CD4-positive, alpha-beta T cell (primary cell): ENCODE results near the gene SKAP2. TPM values are rescaled to one million over a fixed set of nuclear protein-coding genes. Genes with fewer than 3 reads are reported as not detected.

Experiments
- ATAC-seq: fragments of 200-7000 bp; cut with Tn5 transposase; one replicate; pipeline ENCODE4 v1.10.0; 2022; ENCODE audit warnings: mild to moderate bottlenecking; ENCODE audit not compliant: poor library complexity
- CTCF ChIA-PET: fragments of 350-600 bp; sonication (Branson Sonifier 250); formaldehyde crosslinking; loops from one replicate; lab custom pipeline; 2021; ENCODE audit warnings: antibody characterized with exemption, inconsistent platforms; lab: Charles Lee
- POLR2A ChIA-PET: fragments of 350-600 bp; sonication (Branson Sonifier 250); formaldehyde crosslinking; loops from one replicate; lab custom pipeline; 2021; ENCODE audit warnings: antibody characterized with exemption, inconsistent platforms; lab: Charles Lee
- DNase-seq, 14 experiments: peaks; one replicate each; pipeline ENCODE4 v3.0.0-alpha.2; 2013 to 2020; ENCODE audit warnings: mixed read lengths in 2 of 14
- H3K27ac ChIP-seq, 2 donors: one replicate each; pipeline versions ENCODE4 v1.5.1 to v1.7.0; 2013; ENCODE audit warnings: low read length in 2 of 2, low read depth in 1 of 2, mild to moderate bottlenecking in 1 of 2
- H3K27me3 ChIP-seq, 2 experiments: 1 replicate in 1 of 2; 2 replicates in 1 of 2; pipeline versions ENCODE4 v1.6.1 to v1.7.0; 2013; ENCODE audit warnings: low read length in 2 of 2, control low read depth in 1 of 2, mild to moderate bottlenecking in 1 of 2, moderate library complexity in 1 of 2; ENCODE audit not compliant: insufficient read depth in 2 of 2, control insufficient read depth in 1 of 2
- H3K36me3 ChIP-seq: one replicate; pipeline ENCODE4 v1.6.1; 2013; ENCODE audit warnings: low read length, control low read depth; ENCODE audit not compliant: insufficient read depth
- H3K4me1 ChIP-seq: one replicate; pipeline ENCODE4 v1.6.1; 2013; ENCODE audit warnings: low read length, control low read depth; ENCODE audit not compliant: insufficient read depth
- H3K4me3 ChIP-seq: one replicate; pipeline ENCODE4 v1.5.1; 2013; ENCODE audit warnings: mild to moderate bottlenecking, low read length, moderate library complexity
- H3K9me3 ChIP-seq, 2 experiments: 1 replicate in 1 of 2; 2 replicates in 1 of 2; pipeline versions ENCODE4 v1.6.1 to v1.7.0; 2013; ENCODE audit warnings: low read length in 2 of 2, mild to moderate bottlenecking in 2 of 2, control low read depth in 1 of 2, moderate library complexity in 1 of 2; ENCODE audit not compliant: control insufficient read depth in 1 of 2, insufficient read depth in 1 of 2
- H3K27ac Mint-ChIP-seq: one replicate; pipeline ENCODE4 v1.8.0; 2020; ENCODE audit warnings: mixed read lengths
- H3K27me3 Mint-ChIP-seq: one replicate; pipeline ENCODE4 v1.8.0; 2021; ENCODE audit warnings: mixed read lengths
- H3K36me3 Mint-ChIP-seq: one replicate; pipeline ENCODE4 v1.8.0; 2021; ENCODE audit warnings: low read depth, mixed read lengths
- H3K4me1 Mint-ChIP-seq: one replicate; pipeline ENCODE4 v1.8.0; 2021; ENCODE audit warnings: low read depth, mixed read lengths
- H3K4me3 Mint-ChIP-seq: one replicate; pipeline ENCODE4 v1.8.0; 2020; ENCODE audit warnings: mild to moderate bottlenecking, mixed read lengths
- H3K9me3 Mint-ChIP-seq: one replicate; pipeline ENCODE4 v1.8.0; 2020; ENCODE audit warnings: mixed read lengths
- intact Hi-C, 2 experiments: fragments of 100-400 bp; cut with DNase I in 1 of 2; cut with micrococcal nuclease in 1 of 2; formaldehyde crosslinking; loops; one replicate each; pipeline versions ENCODE4 v1.15.1 to v1.9.0; 2023 to 2025; cut with DNase I, micrococcal nuclease
- total RNA-seq, 174 experiments: library from RNA in 2 of 174; stranded (reverse) in 2 of 174; gene quantifications; one replicate each; pipeline ENCODE4 v1.2.3 and lab custom pipeline; 2021 to 2026
- TF ChIP-seq, protein P1 (sequence below): fragments of 200-600 bp; IDR thresholded peaks from one replicate; pipeline ENCODE4 v1.8.0; 2022; ENCODE audit warnings: antibody characterized with exemption, mild to moderate bottlenecking

SKAP2 gene
- total RNA-seq, 2 experiments from 2014 or later, result 0.91 to 1.2 TPM

- peaks cover 23% of the 10 kb centered on the region for H3K4me1 Mint-ChIP-seq
- H3K4me3 ChIP-seq, result no peak overlapping the region
- H3K27me3 Mint-ChIP-seq, result peaks cover 86% of the 10 kb centered on the region
- intact Hi-C loops, result loop anchor here in 1 of 2 experiments (10.0 kb wide), 2 partner anchors 234 to 996 kb away; partner anchors contain the start of gene HOXA1
- no peak overlapping the region for H3K27ac ChIP-seq
- ChIA-PET CTCF (no interaction called here), POLR2A (no interaction called here)
- TF ChIP-seq, protein P1, sequence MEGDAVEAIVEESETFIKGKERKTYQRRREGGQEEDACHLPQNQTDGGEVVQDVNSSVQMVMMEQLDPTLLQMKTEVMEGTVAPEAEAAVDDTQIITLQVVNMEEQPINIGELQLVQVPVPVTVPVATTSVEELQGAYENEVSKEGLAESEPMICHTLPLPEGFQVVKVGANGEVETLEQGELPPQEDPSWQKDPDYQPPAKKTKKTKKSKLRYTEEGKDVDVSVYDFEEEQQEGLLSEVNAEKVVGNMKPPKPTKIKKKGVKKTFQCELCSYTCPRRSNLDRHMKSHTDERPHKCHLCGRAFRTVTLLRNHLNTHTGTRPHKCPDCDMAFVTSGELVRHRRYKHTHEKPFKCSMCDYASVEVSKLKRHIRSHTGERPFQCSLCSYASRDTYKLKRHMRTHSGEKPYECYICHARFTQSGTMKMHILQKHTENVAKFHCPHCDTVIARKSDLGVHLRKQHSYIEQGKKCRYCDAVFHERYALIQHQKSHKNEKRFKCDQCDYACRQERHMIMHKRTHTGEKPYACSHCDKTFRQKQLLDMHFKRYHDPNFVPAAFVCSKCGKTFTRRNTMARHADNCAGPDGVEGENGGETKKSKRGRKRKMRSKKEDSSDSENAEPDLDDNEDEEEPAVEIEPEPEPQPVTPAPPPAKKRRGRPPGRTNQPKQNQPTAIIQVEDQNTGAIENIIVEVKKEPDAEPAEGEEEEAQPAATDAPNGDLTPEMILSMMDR, result no peak
- H3K9me3 ChIP-seq, result peaks cover 0 to 4% of the 10 kb centered on the region in 2 experiments
- H3K36me3 Mint-ChIP-seq, result peaks cover 4% of the 10 kb centered on the region
- no peak overlapping the region for H3K4me3 Mint-ChIP-seq
- peaks cover 20% of the 10 kb centered on the region for H3K4me1 ChIP-seq
- H3K9me3 Mint-ChIP-seq, result no peaks in the 10 kb centered on the region
- no peaks in the 10 kb centered on the region for H3K36me3 ChIP-seq
- H3K27me3 ChIP-seq, result peaks cover 13 to 26% of the 10 kb centered on the region in 2 experiments
- H3K27ac Mint-ChIP-seq, result no peak overlapping the region
- DNase-seq, result no peak
- no peak for ATAC-seq
Measured at GRCh38 chr7:26861050-26861449, 3.3 kb downstream of the SKAP2 start.

DNA sequence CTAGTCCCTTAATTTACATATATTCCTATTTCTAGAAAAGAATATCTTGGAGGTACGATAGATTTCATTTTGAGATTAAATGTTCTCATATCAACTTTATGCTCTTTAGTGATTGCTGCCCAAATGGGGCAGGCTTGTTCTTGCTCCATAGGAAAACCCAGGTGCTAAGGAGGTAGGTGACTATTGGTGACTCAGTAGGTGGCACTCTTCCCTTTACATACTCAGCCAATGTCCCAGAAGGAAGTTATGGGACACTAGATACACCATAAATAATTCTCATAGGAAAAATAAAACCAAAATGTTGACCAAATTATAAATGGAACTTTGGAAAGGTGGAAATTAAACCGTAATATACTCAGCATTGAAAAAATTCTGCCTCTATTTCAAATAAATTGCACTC, 4.0 kb downstream of the SKAP2 start:
- Mint-ChIP-seq H3K4me1 (peaks cover 18% of the 10 kb centered on the region), H3K36me3 (peaks cover 4% of the 10 kb centered on the region), H3K9me3 (no peaks in the 10 kb centered on the region), H3K27ac (no peak overlapping the region), H3K4me3 (no peak overlapping the region), H3K27me3 (peaks cover 82% of the 10 kb centered on the region)
- ChIA-PET POLR2A (no interaction called here), CTCF (no interaction called here)
- Histone ChIP-seq H3K4me3 (no peak overlapping the region), H3K9me3 (peaks cover 0 to 4% of the 10 kb centered on the region in 2 experiments), H3K27me3 (peaks cover 13 to 32% of the 10 kb centered on the region in 2 experiments), H3K27ac (no peak overlapping the region), H3K4me1 (peaks cover 19% of the 10 kb centered on the region), H3K36me3 (no peaks in the 10 kb centered on the region)
- no peak for ATAC-seq
- TF ChIP-seq, protein P1, result no peak
- intact Hi-C loops, result loop anchor here in 1 of 2 experiments (10.0 kb wide), 2 partner anchors 234 to 996 kb away; partner anchors contain the start of gene HOXA1
- DNase-seq, result no peak

DNA sequence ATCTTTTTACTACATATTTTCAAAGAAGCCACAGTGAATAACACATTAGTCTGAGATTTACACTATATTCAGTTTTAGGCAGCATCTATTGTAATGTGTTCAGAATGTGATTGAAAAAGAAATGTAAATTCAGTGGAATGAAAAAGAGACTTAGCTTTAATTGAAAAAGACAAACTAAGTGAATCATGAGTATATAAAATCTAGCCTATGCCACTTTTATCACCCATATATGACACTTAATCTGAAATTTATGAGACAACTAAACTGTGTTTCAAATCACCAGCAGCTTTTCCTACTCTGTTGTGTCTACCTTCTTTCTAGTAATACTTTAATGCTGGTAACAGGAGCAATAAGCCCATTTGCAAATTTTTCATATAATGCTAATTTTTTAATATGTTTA, 4.7 kb downstream of the SKAP2 start:
- no peak overlapping the region for H3K27ac Mint-ChIP-seq
- no peaks in the 10 kb centered on the region for H3K36me3 ChIP-seq
- H3K4me1 Mint-ChIP-seq, result peaks cover 14% of the 10 kb centered on the region
- no peak overlapping the region for H3K4me3 ChIP-seq
- ChIA-PET POLR2A (interaction anchor here (1.1 kb wide), 1 partner anchor 237 kb away, joined by 3 read pairs; no protein-coding TSS in a partner anchor), CTCF (no interaction called here)
- intact Hi-C loops, result loop anchor here in 1 of 2 experiments (10.0 kb wide), 2 partner anchors 235 to 995 kb away; partner anchors contain the start of gene HOXA1
- TF ChIP-seq, protein P1, result no peak
- DNase-seq (no peak), ATAC-seq (no peak)
- peaks cover 0 to 4% of the 10 kb centered on the region in 2 experiments for H3K9me3 ChIP-seq
- H3K27ac ChIP-seq, result no peak overlapping the region
- H3K4me1 ChIP-seq, result peaks cover 13% of the 10 kb centered on the region
- H3K9me3 Mint-ChIP-seq, result no peaks in the 10 kb centered on the region
- peaks cover 13 to 35% of the 10 kb centered on the region in 2 experiments for H3K27me3 ChIP-seq
- H3K36me3 Mint-ChIP-seq, result peaks cover 4% of the 10 kb centered on the region
- H3K4me3 Mint-ChIP-seq, result no peak overlapping the region
- peaks cover 84% of the 10 kb centered on the region for H3K27me3 Mint-ChIP-seq
